HT1080 (cell line): ENCODE data around the gene HOXD10. TPM values are rescaled to one million over a fixed set of nuclear protein-coding genes. Genes with fewer than 3 reads are reported as not detected.

Source experiments
- DNase-seq: peaks from one replicate; pipeline ENCODE4 v3.0.0-alpha.2; 2015; ENCODE audit warnings: low read depth
- small RNA-seq: library from RNA; depleted of rRNA; stranded (forward); fragments of <200 nt; gene quantifications from one replicate; pipeline ENCODE3, GENCODE V24; 2014
- total RNA-seq: library from RNA; depleted of rRNA; stranded (reverse); fragments of >200 nt; shearing (Covaris generic); gene quantifications from 2 replicates; pipeline ENCODE4 v1.2.3, GENCODE V29; 2014; rRNA removed

The HOXD10 gene
- total RNA-seq, 1 experiment from 2014 or later, result 8.6 TPM

GRCh38 chr2:176160986-176161824 is 44.6 kb downstream of the HOXD10 start:
- no peak for DNase-seq

GRCh38 chr2:176161825-176162626 is 45.4 kb downstream of the HOXD10 start:
- DNase-seq, result no peak

- DNase-seq, result no peak
Observed at GRCh38 chr2:176162911-176163671, 46.5 kb downstream of the HOXD10 start.

- DNase-seq, result no peak
Observed at GRCh38 chr2:176163672-176164056, 47.1 kb downstream of the HOXD10 start.

GRCh38 chr2:176164201-176164600 is 47.6 kb downstream of the HOXD10 start:
- no peak for DNase-seq

GRCh38 chr2:176164611-176165369 is 48.2 kb downstream of the HOXD10 start:
- DNase-seq, result no peak

GRCh38 chr2:176165370-176166050 is 48.9 kb downstream of the HOXD10 start:
- no peak for DNase-seq

GRCh38 chr2:176166272-176166671 is 49.7 kb downstream of the HOXD10 start:
- no peak for DNase-seq

GRCh38 chr2:176167398-176167797 is 50.8 kb downstream of the HOXD10 start:
- DNase-seq, result no peak

- no peak for DNase-seq
Observed at GRCh38 chr2:176169181-176169580, 52.6 kb downstream of the HOXD10 start.

Small RNA genes within 50 kb of the gene (small RNA-seq; reads per million reads assigned to genes)
- 2.7 reads per million, percentile 85 among the genes with 10 or more reads in this experiment for gene MIR10B

Other genes starting within 250 kb of the HOXD10 start
- 24.6 and 29.6 TPM in 2 replicates for gene LNPK, start 114.5 kb upstream of the HOXD10 start, total RNA-seq
- gene EVX2, start 32.8 kb upstream of the HOXD10 start, total RNA-seq, result not detected in 2 replicates
- gene HOXD13, start 24.1 kb upstream of the HOXD10 start, total RNA-seq, result 2.6 and 3.2 TPM in 2 replicates
- gene HOXD12, start 17.0 kb upstream of the HOXD10 start, total RNA-seq, result 0.10 TPM in 1 of 2 replicates, not detected in the other
- gene HOXD11, start 9.5 kb upstream of the HOXD10 start, total RNA-seq, result 6.4 and 8.9 TPM in 2 replicates
- gene HOXD9, start 5.9 kb downstream of the HOXD10 start, total RNA-seq, result 0.53 and 1.7 TPM in 2 replicates
- gene HOXD8, start 12.9 kb downstream of the HOXD10 start, total RNA-seq, result 8.9 and 9.5 TPM in 2 replicates
- not detected in 2 replicates for gene HOXD4, start 34.8 kb downstream of the HOXD10 start, total RNA-seq
- not detected in 2 replicates for gene HOXD3, start 40.5 kb downstream of the HOXD10 start, total RNA-seq
- not detected in 2 replicates for gene HOXD1, start 71.9 kb downstream of the HOXD10 start, total RNA-seq
- 133 and 153 TPM in 2 replicates for gene MTX2, start 152.7 kb downstream of the HOXD10 start, total RNA-seq